ENCODE measurements around the gene CHRNB1.

DNA sequence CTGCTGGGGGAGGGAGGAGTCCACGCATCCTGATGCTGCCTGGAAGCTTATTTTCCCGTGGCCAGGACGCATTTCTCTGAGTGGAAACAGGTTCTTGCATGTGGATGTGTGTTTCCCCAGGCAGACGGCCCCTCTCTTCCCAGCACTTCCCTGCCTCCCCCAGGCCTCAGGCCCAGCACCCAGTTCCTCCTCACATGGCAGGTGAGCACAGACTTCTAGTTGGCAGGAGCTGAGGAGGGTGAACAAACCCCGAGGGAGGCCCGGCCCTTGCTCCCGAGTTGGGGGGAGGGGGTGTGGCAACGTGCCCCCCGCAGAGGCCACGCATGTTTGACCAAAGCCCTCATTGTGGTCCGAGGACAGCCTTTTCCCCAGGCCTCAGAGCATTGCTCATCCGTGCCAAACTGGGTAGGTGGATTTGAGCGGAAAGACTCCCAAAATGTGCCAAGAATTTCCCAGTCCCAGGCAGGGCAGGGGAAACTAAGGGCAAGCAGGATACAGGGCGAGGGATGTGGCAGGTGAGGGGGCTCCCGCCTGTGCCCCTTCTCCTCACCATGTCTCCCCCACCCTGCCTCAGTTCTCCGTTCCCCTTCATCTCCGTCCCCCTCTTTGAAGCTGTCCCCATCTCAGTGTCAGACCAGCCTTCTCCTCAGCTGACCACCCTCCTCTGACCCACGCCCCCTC, 26.2 kb upstream of the CHRNB1 start:
- TF ChIP-seq, protein P1, sequence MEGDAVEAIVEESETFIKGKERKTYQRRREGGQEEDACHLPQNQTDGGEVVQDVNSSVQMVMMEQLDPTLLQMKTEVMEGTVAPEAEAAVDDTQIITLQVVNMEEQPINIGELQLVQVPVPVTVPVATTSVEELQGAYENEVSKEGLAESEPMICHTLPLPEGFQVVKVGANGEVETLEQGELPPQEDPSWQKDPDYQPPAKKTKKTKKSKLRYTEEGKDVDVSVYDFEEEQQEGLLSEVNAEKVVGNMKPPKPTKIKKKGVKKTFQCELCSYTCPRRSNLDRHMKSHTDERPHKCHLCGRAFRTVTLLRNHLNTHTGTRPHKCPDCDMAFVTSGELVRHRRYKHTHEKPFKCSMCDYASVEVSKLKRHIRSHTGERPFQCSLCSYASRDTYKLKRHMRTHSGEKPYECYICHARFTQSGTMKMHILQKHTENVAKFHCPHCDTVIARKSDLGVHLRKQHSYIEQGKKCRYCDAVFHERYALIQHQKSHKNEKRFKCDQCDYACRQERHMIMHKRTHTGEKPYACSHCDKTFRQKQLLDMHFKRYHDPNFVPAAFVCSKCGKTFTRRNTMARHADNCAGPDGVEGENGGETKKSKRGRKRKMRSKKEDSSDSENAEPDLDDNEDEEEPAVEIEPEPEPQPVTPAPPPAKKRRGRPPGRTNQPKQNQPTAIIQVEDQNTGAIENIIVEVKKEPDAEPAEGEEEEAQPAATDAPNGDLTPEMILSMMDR (optimal IDR thresholded peaks at IDR 0.05 in 1 of 3, IDR thresholded peaks at IDR 0.05 in 1 of 3, conservative IDR thresholded peaks at IDR 0.05 in 1 of 3; ENCODE audit: extremely low read depth in 1 of 3, insufficient read depth in 2 of 3, low read length in 3 of 3): no peak
- TF ChIP-seq EZH2 (IDR thresholded peaks at IDR 0.05; ENCODE audit: low read length): no peak
